H1 (cell line): ENCODE data around the gene SFMBT2. TPM values are rescaled to one million over a fixed set of nuclear protein-coding genes. Genes with fewer than 3 reads are reported as not detected.

Source experiments
- CTCF ChIA-PET: fragments of 300-600 bp; sonication (Branson Sonifier 250); formaldehyde crosslinking; loops from one replicate; lab custom pipeline; 2021; ENCODE audit not compliant: partially characterized antibody; lab: Charles Lee
- POLR2A ChIA-PET: fragments of 300-600 bp; sonication (Branson Sonifier 250); formaldehyde crosslinking; loops from one replicate; lab custom pipeline; 2021; ENCODE audit warnings: inconsistent platforms; ENCODE audit not compliant: partially characterized antibody; lab: Charles Lee
- DNase-seq, 2 experiments: peaks; one replicate each; pipeline versions ENCODE4 v3.0.0 to v3.0.0-alpha.2; 2010 to 2022; ENCODE audit warnings: low spot score in 2 of 2, low read depth in 1 of 2, mixed read lengths in 1 of 2
- FAIRE-seq: peaks from 2 replicates; lab custom pipeline; 2011; peaks lifted over from hg19 to GRCh38; lab: Jason Lieb, UNC
- H2AFZ ChIP-seq: 2 replicates; pipeline ENCODE4 v1.8.1; 2012; ENCODE audit warnings: low read length, inconsistent platforms
- H2AK5ac ChIP-seq: 2 replicates; pipeline ENCODE4 v1.6.1; 2013; ENCODE audit warnings: low read depth, low read length
- H2BK120ac ChIP-seq: replicated peaks from 2 replicates; pipeline ENCODE3; 2013; ENCODE audit warnings: low read depth, low read length, inconsistent platforms
- H2BK12ac ChIP-seq: 2 replicates; pipeline ENCODE4 v1.6.1; 2013; ENCODE audit warnings: low read depth, low read length
- H2BK15ac ChIP-seq: 2 replicates; pipeline ENCODE4 v1.6.1; 2013; ENCODE audit warnings: low read length
- H2BK20ac ChIP-seq: 2 replicates; pipeline ENCODE4 v1.6.1; 2013; ENCODE audit warnings: low read length
- H2BK5ac ChIP-seq: 2 replicates; pipeline ENCODE4 v1.6.1; 2013; ENCODE audit warnings: low read depth, low read length
- H3K14ac ChIP-seq: 2 replicates; pipeline ENCODE4 v1.6.1; 2013; ENCODE audit warnings: inconsistent platforms; ENCODE audit not compliant: insufficient read length
- H3K18ac ChIP-seq: 2 replicates; pipeline ENCODE4 v1.6.1; 2013; ENCODE audit warnings: low read length; ENCODE audit errors: extremely low read depth
- H3K23ac ChIP-seq: 2 replicates; pipeline ENCODE4 v1.6.1; 2013; ENCODE audit warnings: inconsistent platforms; ENCODE audit not compliant: insufficient read length
- H3K23me2 ChIP-seq: 2 replicates; pipeline ENCODE4 v1.6.1; 2013; ENCODE audit warnings: low read depth, low read length
- H3K27ac ChIP-seq: 2 replicates; pipeline ENCODE4 v1.6.1; 2011; ENCODE audit warnings: low read depth, low read length, inconsistent platforms
- H3K27me3 ChIP-seq, 4 experiments: replicated peaks in 1 of 4; 1 replicate in 1 of 4; 2 replicates in 3 of 4; pipeline versions ENCODE4 v1.6.1 to v1.8.1; 2011 to 2013; ENCODE audit warnings: low read length in 3 of 4, mild to moderate bottlenecking in 3 of 4, inconsistent platforms in 2 of 4, mixed read lengths in 2 of 4, moderate library complexity in 1 of 4; ENCODE audit not compliant: control insufficient read depth in 3 of 4, insufficient read depth in 3 of 4; ENCODE audit errors: extremely low read depth in 1 of 4
- H3K36me3 ChIP-seq, 4 experiments: 2 replicates each; pipeline versions ENCODE4 v1.6.1 to v1.8.1; 2011 to 2013; ENCODE audit warnings: mild to moderate bottlenecking in 4 of 4, low read length in 3 of 4, moderate library complexity in 2 of 4, control low read depth in 1 of 4, inconsistent platforms in 1 of 4; ENCODE audit not compliant: insufficient read depth in 4 of 4, control insufficient read depth in 2 of 4
- H3K4ac ChIP-seq: replicated peaks from 2 replicates; pipeline ENCODE3; 2013; ENCODE audit warnings: low read length, low read depth, mixed read lengths, inconsistent platforms; ENCODE audit not compliant: insufficient read length
- H3K4me1 ChIP-seq, 4 experiments: replicated peaks in 1 of 4; 1 replicate in 1 of 4; 2 replicates in 3 of 4; pipeline versions ENCODE4 v1.6.1 to v1.8.1; 2011 to 2013; ENCODE audit warnings: low read length in 3 of 4, inconsistent platforms in 2 of 4, mixed read lengths in 1 of 4; ENCODE audit not compliant: insufficient read depth in 4 of 4, control insufficient read depth in 3 of 4
- H3K4me2 ChIP-seq, 2 experiments: 2 replicates each; pipeline versions ENCODE4 v1.6.1 to v1.8.1; 2011 to 2013; ENCODE audit warnings: low read depth in 2 of 2, low read length in 2 of 2, control low read depth in 1 of 2, inconsistent platforms in 1 of 2, mild to moderate bottlenecking in 1 of 2; ENCODE audit not compliant: insufficient read depth in 1 of 2
- H3K4me3 ChIP-seq, 4 experiments: fragments of 200-600, 300-600 bp in 1 of 4; sonication (generic), shearing (Covaris generic), sonication (Bioruptor Twin) in 1 of 4; 2 replicates each; pipeline versions ENCODE4 v1.5.1 to v1.8.1; 2011 to 2016; ENCODE audit warnings: low read length in 4 of 4, low read depth in 3 of 4, control low read depth in 2 of 4, inconsistent platforms in 2 of 4, mild to moderate bottlenecking in 2 of 4, mixed read lengths in 1 of 4, moderate library complexity in 1 of 4; ENCODE audit not compliant: insufficient read depth in 2 of 4; ENCODE audit errors: extremely low read depth in 1 of 4
- H3K56ac ChIP-seq: replicated peaks from 2 replicates; pipeline ENCODE3; 2013; ENCODE audit warnings: low read depth, mild to moderate bottlenecking, mixed read lengths, low read length, inconsistent platforms; ENCODE audit not compliant: insufficient read length
- H3K79me1 ChIP-seq: 2 replicates; pipeline ENCODE4 v1.6.1; 2013; ENCODE audit warnings: low read depth, low read length, control low read depth
- H3K79me2 ChIP-seq, 2 experiments: 2 replicates each; pipeline versions ENCODE4 v1.6.1 to v1.8.1; 2012 to 2013; ENCODE audit warnings: low read length in 2 of 2, mild to moderate bottlenecking in 2 of 2, inconsistent platforms in 1 of 2; ENCODE audit not compliant: insufficient read depth in 2 of 2, control insufficient read depth in 1 of 2
- H3K9ac ChIP-seq, 4 experiments: replicated peaks in 1 of 4; 1 replicate in 1 of 4; 2 replicates in 3 of 4; pipeline versions ENCODE4 v1.6.1 to v1.8.1; 2011 to 2013; ENCODE audit warnings: low read depth in 3 of 4, low read length in 3 of 4, control low read depth in 2 of 4, mild to moderate bottlenecking in 2 of 4, moderate library complexity in 2 of 4, inconsistent platforms in 1 of 4; ENCODE audit errors: extremely low read depth in 1 of 4
- H3K9me3 ChIP-seq, 2 experiments: 2 replicates each; pipeline versions ENCODE4 v1.6.1 to v1.8.1; 2012 to 2013; ENCODE audit warnings: mild to moderate bottlenecking in 2 of 2, moderate library complexity in 2 of 2, control low read depth in 1 of 2, inconsistent platforms in 1 of 2, low read depth in 1 of 2, low read length in 1 of 2, mixed read lengths in 1 of 2; ENCODE audit not compliant: insufficient read depth in 2 of 2
- H4K20me1 ChIP-seq, 2 experiments: replicated peaks in 1 of 2; 2 replicates each; pipeline versions ENCODE3 to v1.8.1; 2011 to 2013; ENCODE audit warnings: inconsistent platforms in 2 of 2, low read length in 2 of 2, mild to moderate bottlenecking in 1 of 2; ENCODE audit not compliant: insufficient read depth in 2 of 2, control insufficient read depth in 1 of 2
- H4K5ac ChIP-seq: 2 replicates; pipeline ENCODE4 v1.6.1; 2013; ENCODE audit warnings: low read length, low read depth, mixed read lengths, inconsistent platforms; ENCODE audit not compliant: insufficient read length
- H4K8ac ChIP-seq: 2 replicates; pipeline ENCODE4 v1.8.0; 2013; ENCODE audit warnings: mild to moderate bottlenecking, moderate library complexity, low read length, inconsistent platforms; ENCODE audit not compliant: insufficient read depth; ENCODE audit errors: extremely low read depth
- H4K91ac ChIP-seq: replicated peaks from 2 replicates; pipeline ENCODE3; 2013; ENCODE audit warnings: low read length, mixed read lengths, inconsistent platforms; ENCODE audit not compliant: insufficient read length
- BCL11A ChIP-seq, 2 experiments: IDR thresholded peaks; one replicate each; pipeline ENCODE4 v1.6.1; 2011; ENCODE audit warnings: low read depth in 2 of 2, low read length in 2 of 2, mild to moderate bottlenecking in 2 of 2
- CBX8 ChIP-seq: fragments of 300-800, 300-1000 bp; sonication (generic); IDR thresholded peaks from 2 replicates; pipeline ENCODE4 v1.7.1; 2016; ENCODE audit warnings: low read depth, low read length, borderline replicate concordance
- EZH2 ChIP-seq: fragments of 200-600 bp; sonication (generic); IDR thresholded peaks from 2 replicates; pipeline ENCODE4 v1.7.1; 2012; ENCODE audit warnings: low read depth, mild to moderate bottlenecking, moderate library complexity, low read length, inconsistent platforms; ENCODE audit not compliant: severe bottlenecking
- GABPA ChIP-seq: IDR thresholded peaks from 2 replicates; pipeline ENCODE4 v1.6.1; 2011; ENCODE audit warnings: mild to moderate bottlenecking, low read length, moderate library complexity, borderline replicate concordance; ENCODE audit not compliant: insufficient read depth
- HDAC6 ChIP-seq: IDR thresholded peaks from one replicate; pipeline ENCODE4 v1.7.1; 2012; ENCODE audit warnings: low read depth, mild to moderate bottlenecking, inconsistent platforms, low read length, moderate library complexity
- PHF8 ChIP-seq: fragments of 200-600 bp; sonication (generic); conservative IDR thresholded peaks from 2 replicates; pipeline ENCODE4 v1.7.1; 2012; ENCODE audit warnings: low read depth, mild to moderate bottlenecking, inconsistent platforms, low read length, moderate library complexity
- POLR2A ChIP-seq, 2 experiments: IDR thresholded peaks; 1 replicate in 1 of 2; 2 replicates in 1 of 2; pipeline ENCODE4 v1.6.1; 2011; ENCODE audit warnings: low read depth in 2 of 2, low read length in 2 of 2, mild to moderate bottlenecking in 2 of 2; ENCODE audit errors: control extremely low read depth in 1 of 2
- POU5F1 ChIP-seq: IDR thresholded peaks from 2 replicates; pipeline ENCODE4 v1.6.1; 2011; ENCODE audit warnings: low read depth, mild to moderate bottlenecking, low read length, moderate library complexity
- RAD21 ChIP-seq, 2 experiments: IDR thresholded peaks in 1 of 2; conservative IDR thresholded peaks in 1 of 2; 2 replicates each; pipeline ENCODE4 v1.6.1; 2011; ENCODE audit warnings: low read depth in 2 of 2, low read length in 2 of 2, improper control_type of control experiment in 1 of 2, inconsistent platforms in 1 of 2, mild to moderate bottlenecking in 1 of 2, moderate library complexity in 1 of 2
- SIN3A ChIP-seq, 2 experiments: IDR thresholded peaks in 1 of 2; conservative IDR thresholded peaks in 1 of 2; 2 replicates each; pipeline ENCODE4 v1.6.1; 2011 to 2012; ENCODE audit warnings: low read length in 2 of 2, improper control_type of control experiment in 1 of 2, low read depth in 1 of 2, mild to moderate bottlenecking in 1 of 2
- SP4 ChIP-seq: IDR thresholded peaks from 2 replicates; pipeline ENCODE4 v1.6.1; 2012; ENCODE audit warnings: low read length, inconsistent platforms
- TAF1 ChIP-seq: IDR thresholded peaks from 2 replicates; pipeline ENCODE4 v1.6.1; 2011; ENCODE audit warnings: mild to moderate bottlenecking, low read depth, low read length
- YY1 ChIP-seq: IDR thresholded peaks from 2 replicates; pipeline ENCODE4 v1.6.1; 2011; ENCODE audit warnings: low read depth, mild to moderate bottlenecking, low read length
- WGBS, 2 experiments: shearing (Covaris generic) in 1 of 2; methylation state at CpG; one replicate each; pipeline versions ENCODE4 v1.1.6 to v1.1.7; 2013 to 2015; ENCODE audit warnings: low lambda C conversion rate in 2 of 2, mixed read lengths in 2 of 2, inconsistent platforms in 1 of 2, low coverage in 1 of 2, missing lambda C conversion rate in 1 of 2; ENCODE audit not compliant: insufficient replicate concordance in 2 of 2, insufficient coverage in 1 of 2, insufficient read length in 1 of 2; ENCODE audit errors: extremely low coverage in 1 of 2, missing lambda C conversion rate in 1 of 2; 5-methylcytosine and 5-hydroxymethylcytosine counted together
- polyA plus RNA-seq, 7 experiments: library from polyadenylated mRNA; depleted of rRNA in 3 of 7; stranded (reverse) in 5 of 7; unstranded in 2 of 7; fragments of >200 nt in 5 of 7; fragments of 200-250 nt in 2 of 7; gene quantifications; 1 replicate in 5 of 7; 2 replicates in 1 of 7; 4 replicates in 1 of 7; pipeline versions ENCODE4 v1.2.1 to v1.2.3, GENCODE V29; 2011 to 2013; ENCODE audit warnings: missing spikeins in 2 of 7, mixed read lengths in 2 of 7
- total RNA-seq: library from RNA; stranded (reverse); fragmentation: NEBNext Ultra II Directional; extraction: Animal tissue kit (Norgen Biotek cat#: 25700); gene quantifications from 2 replicates; pipeline ENCODE4 v1.2.1, GENCODE V29; 2021
- TF ChIP-seq, protein P1 (sequence below): IDR thresholded peaks from 2 replicates; pipeline ENCODE4 v1.6.1; 2011; ENCODE audit warnings: low read length, improper control_type of control experiment

SFMBT2 gene
- total and polyA plus RNA-seq, 2 of the 8 experiments (the other 6 are each of a cell fraction or from before 2014, with no cell fraction given) = 2.9 to 11.0 TPM

DNA sequence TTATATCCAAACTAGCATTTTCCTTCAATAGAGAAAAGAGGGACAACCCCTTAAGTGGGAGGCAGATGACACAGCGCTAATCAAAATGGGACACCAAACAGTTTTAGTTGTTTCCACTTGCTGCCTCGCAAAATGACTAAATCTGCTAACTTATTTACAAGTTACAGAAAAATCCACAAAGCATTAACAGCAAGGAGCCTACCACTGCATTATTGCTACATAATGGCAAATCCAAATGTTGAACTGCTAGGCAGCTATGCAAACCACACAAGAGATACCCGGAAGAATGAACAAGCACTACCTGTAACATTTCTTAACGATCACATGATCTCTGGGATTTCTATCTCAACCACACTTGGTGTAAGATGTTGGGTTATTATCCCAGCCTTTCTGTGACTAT lies 96.7 kb downstream of the SFMBT2 start:
- H2BK12ac ChIP-seq = no peak overlapping the region
- no peaks in the 10 kb centered on the region for H3K4me1 ChIP-seq
- H3K56ac ChIP-seq = no peak overlapping the region
- no peak overlapping the region for H2BK20ac ChIP-seq
- H3K9ac ChIP-seq = no peak overlapping the region
- no peak overlapping the region for H3K14ac ChIP-seq
- no peak overlapping the region for H2AK5ac ChIP-seq
- no peak overlapping the region for H3K4me2 ChIP-seq
- H3K27me3 ChIP-seq = no peaks in the 10 kb centered on the region
- no peak overlapping the region for H4K8ac ChIP-seq
- H2BK5ac ChIP-seq = no peak overlapping the region
- H3K79me2 ChIP-seq = peaks cover 2 to 18% of the 10 kb centered on the region in 2 experiments; a peak in 2 of 4 replicates
- FAIRE-seq (no peak), DNase-seq (no peak)
- H3K27ac ChIP-seq = no peak overlapping the region
- peaks cover 2% of the 10 kb centered on the region; the same call in 1 of the 2 replicates for H3K79me1 ChIP-seq
- no peak overlapping the region for H2AFZ ChIP-seq
- ChIA-PET POLR2A (no interaction called here), CTCF (no interaction called here)
- H3K23me2 ChIP-seq = no peaks in the 10 kb centered on the region
- H4K5ac ChIP-seq = no peak overlapping the region
- no peak overlapping the region for H3K23ac ChIP-seq
- no peaks in the 10 kb centered on the region for H4K20me1 ChIP-seq
- no peak overlapping the region for H3K4ac ChIP-seq
- H2BK15ac ChIP-seq = no peak overlapping the region
- no peaks in the 10 kb centered on the region for H3K36me3 ChIP-seq
- H3K18ac ChIP-seq = no peak overlapping the region
- H4K91ac ChIP-seq = no peak overlapping the region
- H3K9me3 ChIP-seq = no peaks in the 10 kb centered on the region
- 89% methylated on average over 4 of the region's 4 CpGs; no CpG with 5 or more reads in 1 of the 2 experiments for WGBS, 2 experiments
- H3K4me3 ChIP-seq = no peak overlapping the region
- H2BK120ac ChIP-seq = no peak overlapping the region
- TF ChIP-seq POLR2A (IDR thresholded peaks at IDR 0.05; ENCODE audit: control extremely low read depth in 1 of 2, low read depth in 2 of 2, low read length in 2 of 2) (no peak), BCL11A (IDR thresholded peaks at IDR 0.05; ENCODE audit: low read depth in 2 of 2, low read length in 2 of 2) (no peak), TAF1 (no peak), GABPA (no peak), SIN3A (conservative IDR thresholded peaks at IDR 0.05 in 1 of 2, IDR thresholded peaks at IDR 0.05 in 1 of 2; ENCODE audit: low read depth in 1 of 2, low read length in 2 of 2) (no peak), SP4 (no peak), PHF8 (no peak), EZH2 (no peak), CBX8 (no peak), HDAC6 (no peak), YY1 (no peak), RAD21 (IDR thresholded peaks at IDR 0.05 in 1 of 2, conservative IDR thresholded peaks at IDR 0.05 in 1 of 2; ENCODE audit: low read depth in 2 of 2, low read length in 2 of 2) (no peak), POU5F1 (no peak)
- TF ChIP-seq, protein P1, sequence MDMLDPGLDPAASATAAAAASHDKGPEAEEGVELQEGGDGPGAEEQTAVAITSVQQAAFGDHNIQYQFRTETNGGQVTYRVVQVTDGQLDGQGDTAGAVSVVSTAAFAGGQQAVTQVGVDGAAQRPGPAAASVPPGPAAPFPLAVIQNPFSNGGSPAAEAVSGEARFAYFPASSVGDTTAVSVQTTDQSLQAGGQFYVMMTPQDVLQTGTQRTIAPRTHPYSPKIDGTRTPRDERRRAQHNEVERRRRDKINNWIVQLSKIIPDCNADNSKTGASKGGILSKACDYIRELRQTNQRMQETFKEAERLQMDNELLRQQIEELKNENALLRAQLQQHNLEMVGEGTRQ = no peak
